ENCODE measurements around the gene AIFM3.

DNA sequence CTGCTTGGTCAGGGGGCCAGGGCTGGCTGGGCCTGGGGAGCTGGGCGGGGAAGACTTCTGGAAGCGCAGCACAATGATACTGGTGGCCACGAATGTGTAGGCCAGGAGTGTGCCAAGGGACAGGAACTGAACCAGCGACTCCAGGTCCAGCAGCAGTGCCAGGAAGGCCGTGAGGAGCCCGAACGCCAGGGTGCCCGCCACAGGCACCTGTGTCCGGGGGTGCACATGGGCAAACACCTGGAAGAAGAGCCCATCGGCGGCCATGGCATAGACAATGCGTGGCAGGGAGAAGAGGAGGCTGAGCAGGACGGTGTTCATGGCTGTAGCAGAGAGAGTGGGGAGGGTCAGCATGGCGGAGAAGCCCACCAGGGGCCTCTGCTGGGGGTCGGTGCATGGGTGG lies 63.0 kb downstream of the AIFM3 start:
- no peak for TF ChIP-seq CTCF (IDR thresholded peaks at IDR 0.05)
- no peak for TF ChIP-seq ZFX (IDR thresholded peaks at IDR 0.05; ENCODE audit: borderline replicate concordance)
